GM19023 (cell line): ENCODE measurements around the gene SH3RF2.
"Not testable (repeated sequence)": the region's sequence is repeated elsewhere in the genome, so short reads cannot be mapped to it uniquely, and the experiment has no call there.

Experiments
- ATAC-seq: cut with Tn5 transposase; IDR thresholded peaks from one replicate; pipeline ENCODE4 v1.9.1; 2021; ENCODE audit warnings: mild to moderate bottlenecking, moderate library complexity; ENCODE audit not compliant: unreplicated experiment

SH3RF2 gene

DNA sequence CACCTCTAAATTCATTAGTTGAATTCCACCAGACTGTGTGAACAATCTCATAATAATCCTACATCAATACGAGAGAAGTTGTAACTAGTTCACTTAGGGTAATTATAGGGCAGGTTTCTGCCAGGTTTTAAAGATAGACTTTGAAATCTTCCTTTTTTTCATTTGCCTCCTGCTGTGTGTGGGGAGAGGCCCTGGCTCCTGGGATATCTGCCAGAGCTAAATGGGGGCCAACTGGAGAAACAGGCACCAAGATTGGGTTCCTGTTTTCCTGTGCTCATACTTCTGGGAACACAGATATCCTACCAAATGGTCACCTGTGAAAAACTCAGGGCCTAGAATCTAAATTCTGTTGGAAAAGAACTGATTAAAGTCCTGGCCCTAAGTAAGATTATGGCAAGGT is 42.3 kb downstream of the SH3RF2 start:
- ATAC-seq = no peak

DNA sequence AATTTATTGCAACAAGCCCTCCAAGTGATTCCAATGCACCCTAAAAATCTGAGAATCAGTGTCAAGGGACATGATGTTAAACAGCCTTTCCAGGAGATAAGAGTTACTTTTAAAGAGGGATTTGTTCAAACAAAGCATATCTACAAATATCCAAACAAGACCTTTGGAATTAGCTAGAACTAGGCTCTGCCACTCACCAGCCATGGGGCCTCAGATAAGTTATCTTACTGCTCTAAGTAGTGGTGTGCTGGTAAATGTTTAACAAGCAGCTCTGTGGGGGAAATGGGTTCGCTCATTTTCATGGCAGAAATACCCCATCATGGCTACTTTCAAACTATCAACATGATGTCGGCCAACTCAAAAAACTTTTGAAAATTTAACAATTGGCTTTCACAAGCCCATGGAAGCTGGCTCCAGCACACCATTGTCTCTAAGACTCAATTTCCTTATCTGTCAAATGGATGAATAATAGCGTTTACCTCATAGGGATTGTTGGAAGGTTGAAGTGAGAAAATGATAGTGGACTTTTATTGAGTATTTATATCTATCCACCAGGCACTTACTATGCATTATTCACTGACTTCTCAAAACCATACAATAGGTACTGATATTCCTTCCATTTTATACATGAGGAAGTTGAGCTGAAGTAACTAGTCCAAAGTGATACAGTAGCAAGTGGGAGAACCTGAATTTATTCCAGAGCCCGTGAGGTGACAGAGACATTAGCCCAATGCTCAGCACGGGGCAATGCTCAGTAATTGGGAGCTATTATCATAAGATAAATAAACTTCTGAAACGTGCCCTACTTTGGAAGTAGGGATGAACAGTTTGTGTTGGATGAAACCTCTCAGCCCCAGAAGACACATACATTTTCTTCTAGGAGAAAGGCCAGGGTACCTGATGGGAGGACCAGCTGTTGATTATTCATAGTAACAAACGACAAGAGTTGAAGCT is 43.2 kb downstream of the SH3RF2 start:
- no peak for ATAC-seq

DNA sequence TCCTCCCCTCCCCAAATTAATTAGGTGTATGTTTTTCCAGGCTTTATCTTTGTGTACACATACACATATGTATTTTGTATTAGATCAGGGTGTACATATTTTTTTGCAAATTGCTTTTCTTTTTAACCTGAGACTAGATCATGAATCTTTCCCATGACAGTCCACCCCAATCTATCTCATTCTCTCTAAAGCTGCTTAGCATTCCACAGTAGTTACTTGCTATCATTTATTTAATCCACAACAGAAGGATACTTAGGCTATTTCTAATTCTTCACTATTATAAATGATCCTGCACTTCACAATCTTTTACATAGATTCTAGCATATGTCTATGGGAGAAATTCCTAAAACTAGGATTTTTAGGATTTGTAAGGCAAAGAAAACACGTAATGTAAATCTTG is 43.9 kb downstream of the SH3RF2 start:
- ATAC-seq = no peak

- ATAC-seq = no peak
Measured at GRCh38 chr5:145980718-145981117, 44.3 kb downstream of the SH3RF2 start.

GRCh38 chr5:145981589-145982571 is 45.5 kb downstream of the SH3RF2 start:
- ATAC-seq = no peak

DNA sequence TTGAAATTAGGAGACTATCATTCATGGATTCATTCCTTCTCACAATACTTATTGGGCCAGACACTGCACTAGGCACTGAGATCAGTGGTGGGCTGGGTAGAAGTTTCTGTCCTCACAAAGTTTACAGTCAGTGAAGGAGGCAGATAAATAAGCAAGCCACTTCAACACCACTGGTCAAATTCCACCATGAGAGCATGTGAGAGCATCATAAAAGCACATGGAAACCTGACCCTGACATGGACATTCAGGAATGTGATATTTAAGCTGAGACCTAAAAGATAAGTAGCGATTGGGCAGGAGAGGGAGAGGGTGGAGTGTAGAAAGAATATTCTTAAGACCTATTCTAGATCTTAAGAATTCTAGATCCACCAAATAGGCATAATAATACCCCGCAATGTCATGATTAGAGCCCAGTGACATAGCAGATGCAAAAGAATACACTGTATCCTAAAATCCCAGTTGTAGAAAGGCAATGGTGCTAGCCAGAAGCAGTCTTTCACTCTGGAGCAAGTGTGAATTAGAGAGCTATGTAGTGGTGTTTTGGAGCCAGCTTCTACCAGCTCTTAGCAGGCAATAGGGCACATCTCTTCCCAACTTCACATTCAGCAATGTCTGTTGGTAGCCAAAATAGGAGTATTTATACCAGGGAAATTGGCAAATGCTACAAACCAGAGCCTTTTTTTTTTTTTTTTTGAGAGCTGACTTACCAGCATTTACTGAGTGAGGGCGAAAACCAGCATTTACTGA is 46.4 kb downstream of the SH3RF2 start:
- ATAC-seq = no peak

DNA sequence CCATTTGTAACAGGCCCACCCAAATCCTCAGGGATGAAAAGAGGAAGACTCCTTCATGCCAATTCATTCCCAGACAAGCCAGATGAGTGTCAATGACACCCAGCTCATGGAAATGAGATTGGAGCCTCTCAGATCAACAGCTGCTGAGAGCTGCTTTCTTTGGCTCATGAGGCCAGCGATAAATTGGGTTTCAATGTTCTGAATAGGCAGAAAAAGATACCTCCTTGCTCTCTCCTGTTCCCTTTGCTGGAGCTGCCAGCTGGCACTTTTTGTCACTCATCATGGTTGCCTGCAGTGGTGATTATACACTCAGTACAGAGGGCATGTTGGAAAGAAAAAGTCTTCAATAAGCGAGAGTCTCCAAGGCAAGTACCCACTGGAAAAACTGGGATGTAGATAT is 47.1 kb downstream of the SH3RF2 start:
- ATAC-seq = no peak

DNA sequence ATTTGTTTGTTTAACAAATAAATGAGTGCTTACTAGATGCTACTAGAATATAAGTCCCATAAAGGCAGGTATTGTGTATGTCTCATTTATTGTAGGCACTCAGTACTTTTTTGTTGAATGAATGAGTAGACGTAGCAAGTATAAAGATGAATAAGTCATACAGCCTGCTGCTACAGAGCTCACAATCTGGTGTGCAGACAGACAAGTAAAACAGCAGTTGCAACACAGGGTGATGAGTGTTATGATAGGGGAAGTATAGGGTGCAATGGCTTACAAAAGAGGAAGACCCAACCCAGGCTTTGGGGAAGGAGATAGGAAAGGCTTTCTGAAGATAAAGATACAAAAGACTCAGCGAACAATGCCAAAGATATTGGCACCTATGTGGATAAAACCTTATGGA is 47.7 kb downstream of the SH3RF2 start:
- ATAC-seq = no peak

DNA sequence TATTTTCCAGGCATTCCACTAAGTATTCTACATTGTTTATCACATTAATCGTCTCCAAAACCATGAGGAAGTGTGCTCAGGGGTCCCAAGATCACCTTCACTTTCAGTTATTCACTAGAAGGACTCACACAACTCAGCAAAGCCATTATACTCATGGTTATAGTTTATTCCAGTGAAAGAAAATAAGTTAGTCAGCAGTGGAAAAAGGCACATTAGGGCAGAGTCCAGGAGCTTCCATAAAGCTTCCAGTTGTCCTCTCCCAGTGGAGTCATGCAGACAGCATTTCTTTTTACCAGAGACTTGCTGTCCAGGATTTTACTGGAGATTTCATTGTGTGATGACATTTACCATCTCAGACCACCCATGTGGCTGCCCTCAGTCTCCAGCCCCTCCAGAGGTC is 51.5 kb downstream of the SH3RF2 start:
- ATAC-seq = no peak

GRCh38 chr5:145988993-145989392 is 52.6 kb downstream of the SH3RF2 start:
- no peak for ATAC-seq

- ATAC-seq = no peak
Measured at GRCh38 chr5:145989428-145989827, 53.0 kb downstream of the SH3RF2 start.

GRCh38 chr5:145990170-145990569 is 53.8 kb downstream of the SH3RF2 start:
- ATAC-seq = no peak

GRCh38 chr5:145991044-145991575 is 54.7 kb downstream of the SH3RF2 start:
- ATAC-seq = no peak

- ATAC-seq = not testable (repeated sequence)
Measured at GRCh38 chr5:145993538-145993937, 57.2 kb downstream of the SH3RF2 start.

GRCh38 chr5:145996135-145996534 is 59.8 kb downstream of the SH3RF2 start:
- no peak for ATAC-seq

- ATAC-seq = no peak
Measured at GRCh38 chr5:145999208-145999607, 62.8 kb downstream of the SH3RF2 start.

DNA sequence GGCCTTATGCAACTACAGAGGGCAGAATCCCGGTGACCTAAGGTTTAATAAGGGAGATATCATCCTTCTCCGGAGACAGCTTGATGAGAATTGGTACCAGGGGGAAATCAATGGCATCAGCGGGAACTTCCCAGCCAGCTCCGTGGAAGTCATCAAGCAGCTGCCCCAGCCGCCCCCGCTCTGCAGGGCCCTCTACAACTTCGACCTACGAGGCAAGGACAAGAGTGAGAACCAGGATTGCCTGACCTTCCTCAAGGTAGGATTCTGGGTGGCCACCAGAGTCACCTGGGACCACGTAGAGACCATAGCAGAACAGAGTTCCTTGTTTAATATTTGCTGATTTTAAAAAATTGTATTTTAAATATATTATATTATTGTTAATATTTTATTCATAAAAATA is 63.7 kb downstream of the SH3RF2 start:
- ATAC-seq = no peak

- no peak for ATAC-seq
Measured at GRCh38 chr5:146001544-146002190, 65.3 kb downstream of the SH3RF2 start.

- ATAC-seq = no peak
Measured at GRCh38 chr5:146002491-146002890, 66.1 kb downstream of the SH3RF2 start.

DNA sequence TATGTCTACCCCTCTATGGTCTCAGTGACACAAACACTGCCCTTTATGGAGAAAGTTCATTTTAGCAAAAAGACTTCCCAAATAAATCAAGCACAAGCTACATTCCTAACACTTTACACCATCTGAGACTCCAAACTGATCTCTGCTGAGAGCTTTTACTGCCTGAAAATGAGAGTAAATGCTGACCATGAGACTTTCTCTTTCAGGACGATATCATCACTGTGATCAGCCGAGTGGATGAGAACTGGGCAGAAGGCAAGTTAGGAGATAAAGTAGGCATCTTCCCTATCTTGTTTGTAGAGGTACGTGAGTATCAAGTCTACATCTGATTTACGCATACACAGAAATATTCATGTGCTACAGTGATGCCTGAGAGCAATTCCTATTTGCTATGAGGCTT is 67.5 kb downstream of the SH3RF2 start:
- no peak for ATAC-seq
